HCT116 (cell line): ENCODE measurements around the gene PGD. TPM values are rescaled to one million over a fixed set of nuclear protein-coding genes. Genes with fewer than 3 reads are reported as not detected.
A peak's percentile ranks its signal among the peaks of the same experiment; 100 is the strongest.

Source experiments
- ATAC-seq: fragments of 200-7000 bp; cut with Tn5 transposase; 2 replicates; pipeline ENCODE4 v1.9.1; 2020; ENCODE audit warnings: mild to moderate bottlenecking, moderate library complexity
- BruUV-seq: library from RNA; stranded (reverse); fragments of 400-500 nt; replicated peaks from 2 replicates; lab custom pipeline; 2021; lab: Mats Ljungman, UMichigan
- CTCF ChIA-PET: fragments of 300-600 bp; sonication (Branson Sonifier 250); formaldehyde crosslinking; loops from one replicate; lab custom pipeline; 2021; ENCODE audit warnings: antibody characterized with exemption; lab: Charles Lee
- POLR2A ChIA-PET: fragments of 300-600, 350-600 bp; sonication (Branson Sonifier 250); formaldehyde crosslinking; loops from one replicate; lab custom pipeline; 2021; ENCODE audit warnings: antibody characterized with exemption; lab: Charles Lee
- RAD21 ChIA-PET, 2 experiments: fragments of 300-600 bp; sonication (Branson Sonifier 250); formaldehyde crosslinking; loops; one replicate each; lab custom pipeline; 2023; ENCODE audit warnings: low total read pairs in 2 of 2; ENCODE audit not compliant: uncharacterized antibody in 2 of 2, unreplicated experiment in 2 of 2, low non-redundant PET in 1 of 2; lab: Charles Lee
- DNase-seq: peaks from one replicate; pipeline ENCODE4 v3.0.0-alpha.2; 2010; ENCODE audit warnings: low read depth, low spot score
- H2AFZ ChIP-seq: fragments of 200-600 bp; shearing (Covaris generic), sonication (generic); 2 replicates; pipeline ENCODE4 v1.6.1; 2017; ENCODE audit warnings: low read depth, mixed run types, mixed read lengths, antibody characterized with exemption, low read length; ENCODE audit not compliant: poor library complexity, severe bottlenecking
- H3K27ac ChIP-seq: 2 replicates; pipeline ENCODE4 v1.5.1; 2012; ENCODE audit warnings: low read depth, low read length
- H3K27me3 ChIP-seq: fragments of 200-600 bp; sonication (generic); 2 replicates; pipeline ENCODE4 v1.6.1; 2016; ENCODE audit warnings: mixed run types, low read length, mixed read lengths; ENCODE audit not compliant: insufficient read depth
- H3K36me3 ChIP-seq, 2 experiments: fragments of 200-500 bp in 1 of 2; fragments of 200-600 bp in 1 of 2; sonication (Bioruptor generic) in 1 of 2; sonication (generic) in 1 of 2; 2 replicates each; pipeline versions ENCODE4 v1.5.1 to v1.6.1; 2014 to 2016; ENCODE audit warnings: low read length in 2 of 2, inconsistent platforms in 1 of 2, mixed read lengths in 1 of 2, mixed run types in 1 of 2; ENCODE audit not compliant: insufficient read depth in 2 of 2, control insufficient read depth in 1 of 2
- H3K4me1 ChIP-seq, 2 experiments: fragments of 200-600 bp in 1 of 2; sonication (generic) in 1 of 2; 2 replicates each; pipeline versions ENCODE4 v1.5.1 to v1.6.1; 2012 to 2017; ENCODE audit warnings: low read length in 2 of 2, inconsistent platforms in 1 of 2, mild to moderate bottlenecking in 1 of 2, mixed read lengths in 1 of 2, mixed run types in 1 of 2, moderate library complexity in 1 of 2; ENCODE audit not compliant: insufficient read depth in 2 of 2, control insufficient read depth in 1 of 2
- H3K4me2 ChIP-seq: fragments of 200-600 bp; sonication (generic); 2 replicates; pipeline ENCODE4 v1.6.1; 2017; ENCODE audit warnings: mixed run types, low read length, mixed read lengths
- H3K4me3 ChIP-seq, 2 experiments: fragments of 200-600 bp in 1 of 2; sonication (generic) in 1 of 2; replicated peaks in 1 of 2; 2 replicates each; pipeline ENCODE4 v1.5.1; 2011 to 2016; ENCODE audit warnings: low read length in 2 of 2, control low read depth in 1 of 2, low read depth in 1 of 2, mild to moderate bottlenecking in 1 of 2, mixed read lengths in 1 of 2, mixed run types in 1 of 2
- H3K79me2 ChIP-seq: fragments of 200-600 bp; sonication (generic); 2 replicates; pipeline ENCODE4 v1.6.1; 2017; ENCODE audit warnings: mild to moderate bottlenecking, mixed run types, low read length, moderate library complexity, mixed read lengths; ENCODE audit not compliant: insufficient read depth
- H3K9ac ChIP-seq: fragments of 200-600 bp; sonication (generic); 2 replicates; pipeline ENCODE4 v1.6.1; 2016; ENCODE audit warnings: low read length, mixed read lengths
- H3K9me2 ChIP-seq: fragments of 200-600 bp; sonication (generic), shearing (Covaris generic); 2 replicates; pipeline ENCODE4 v1.6.1; 2017; ENCODE audit warnings: mixed run types, mild to moderate bottlenecking, moderate library complexity; ENCODE audit not compliant: insufficient read depth
- H3K9me3 ChIP-seq, 2 experiments: fragments of 200-500 bp in 1 of 2; fragments of 200-600 bp in 1 of 2; sonication (Bioruptor generic) in 1 of 2; sonication (generic) in 1 of 2; 2 replicates each; pipeline ENCODE4 v1.6.1; 2014 to 2017; ENCODE audit warnings: low read length in 2 of 2, mixed read lengths in 2 of 2, inconsistent platforms in 1 of 2, low read depth in 1 of 2, mild to moderate bottlenecking in 1 of 2, mixed run types in 1 of 2, moderate library complexity in 1 of 2; ENCODE audit not compliant: control insufficient read depth in 1 of 2, insufficient read depth in 1 of 2
- H4K20me1 ChIP-seq: fragments of 200-600 bp; sonication (generic), shearing (Covaris generic); 2 replicates; pipeline ENCODE4 v1.6.1; 2017; ENCODE audit warnings: mixed run types, mild to moderate bottlenecking, moderate library complexity; ENCODE audit not compliant: insufficient read depth
- CBX3 ChIP-seq: IDR thresholded peaks from 2 replicates; pipeline ENCODE4 v1.6.1; 2012; ENCODE audit warnings: low read depth
- CEBPB ChIP-seq: IDR thresholded peaks from 2 replicates; pipeline ENCODE4 v1.6.1; 2012; ENCODE audit warnings: low read depth
- EZH2 ChIP-seq: fragments of 200-600 bp; sonication (generic); IDR thresholded peaks from 2 replicates; pipeline ENCODE4 v1.6.1; 2017; ENCODE audit warnings: antibody characterized with exemption, mixed run types
- EZH2phosphoT487 ChIP-seq: fragments of 200-600 bp; IDR thresholded peaks from 2 replicates; pipeline ENCODE4 v1.6.1; 2018; ENCODE audit warnings: antibody characterized with exemption, borderline replicate concordance
- FOSL1 ChIP-seq: IDR thresholded peaks from 2 replicates; pipeline ENCODE4 v1.6.1; 2012; ENCODE audit warnings: low read depth
- JUND ChIP-seq: IDR thresholded peaks from 2 replicates; pipeline ENCODE4 v1.6.1; 2012
- POLR2AphosphoS5 ChIP-seq: IDR thresholded peaks from 2 replicates; pipeline ENCODE4 v1.6.1; 2011; ENCODE audit warnings: mild to moderate bottlenecking, low read depth, low read length, moderate library complexity
- RAD21 ChIP-seq: IDR thresholded peaks from 2 replicates; pipeline ENCODE4 v1.6.1; 2012; ENCODE audit warnings: low read depth, mild to moderate bottlenecking
- SIN3A ChIP-seq: IDR thresholded peaks from 2 replicates; pipeline ENCODE4 v1.6.1; 2012; ENCODE audit warnings: low read depth
- SP1 ChIP-seq: IDR thresholded peaks from 2 replicates; pipeline ENCODE4 v1.6.1; 2012; ENCODE audit warnings: low read depth
- SRF ChIP-seq: IDR thresholded peaks from 2 replicates; pipeline ENCODE4 v1.6.1; 2012; ENCODE audit warnings: low read depth
- TCF7L2 ChIP-seq: IDR thresholded peaks from 2 replicates; pipeline ENCODE4 v1.7.0; 2011; ENCODE audit warnings: borderline replicate concordance, inconsistent platforms; ENCODE audit not compliant: insufficient read depth, insufficient read length; ENCODE audit errors: extremely low read depth
- YY1 ChIP-seq: IDR thresholded peaks from 2 replicates; pipeline ENCODE4 v1.6.1; 2011; ENCODE audit warnings: low read length, low read depth, moderate library complexity, mild to moderate bottlenecking; ENCODE audit not compliant: insufficient replicate concordance; ENCODE audit errors: extremely low read depth
- ZNF274 ChIP-seq: fragments of 200-500 bp; sonication (Bioruptor generic); IDR thresholded peaks from 2 replicates; pipeline ENCODE4 v1.6.1; 2014; ENCODE audit warnings: mild to moderate bottlenecking, low read depth, low read length, inconsistent platforms
- intact Hi-C: fragments of 100-400 bp; cut with micrococcal nuclease; formaldehyde crosslinking; loops from 2 replicates; pipeline ENCODE4 v1.10.0; 2022
- total RNA-seq: library from RNA; stranded (reverse); gene quantifications from one replicate; pipeline ENCODE4 v1.2.1, GENCODE V29; 2021; ENCODE audit not compliant: unreplicated experiment
- TF ChIP-seq, protein P1 (sequence below): IDR thresholded peaks from 2 replicates; pipeline ENCODE4 v1.6.1; 2012
- TF ChIP-seq, protein P2 (sequence below): IDR thresholded peaks from 2 replicates; pipeline ENCODE4 v1.6.1; 2012; ENCODE audit warnings: low read depth
- TF ChIP-seq, protein P3 (sequence below): IDR thresholded peaks from 2 replicates; pipeline ENCODE4 v1.6.1; 2011; ENCODE audit warnings: mild to moderate bottlenecking, low read length, moderate library complexity; ENCODE audit not compliant: insufficient replicate concordance; ENCODE audit errors: extremely low read depth

PGD gene
- total RNA-seq, 1 experiment from 2014 or later, result 144 TPM

DNA sequence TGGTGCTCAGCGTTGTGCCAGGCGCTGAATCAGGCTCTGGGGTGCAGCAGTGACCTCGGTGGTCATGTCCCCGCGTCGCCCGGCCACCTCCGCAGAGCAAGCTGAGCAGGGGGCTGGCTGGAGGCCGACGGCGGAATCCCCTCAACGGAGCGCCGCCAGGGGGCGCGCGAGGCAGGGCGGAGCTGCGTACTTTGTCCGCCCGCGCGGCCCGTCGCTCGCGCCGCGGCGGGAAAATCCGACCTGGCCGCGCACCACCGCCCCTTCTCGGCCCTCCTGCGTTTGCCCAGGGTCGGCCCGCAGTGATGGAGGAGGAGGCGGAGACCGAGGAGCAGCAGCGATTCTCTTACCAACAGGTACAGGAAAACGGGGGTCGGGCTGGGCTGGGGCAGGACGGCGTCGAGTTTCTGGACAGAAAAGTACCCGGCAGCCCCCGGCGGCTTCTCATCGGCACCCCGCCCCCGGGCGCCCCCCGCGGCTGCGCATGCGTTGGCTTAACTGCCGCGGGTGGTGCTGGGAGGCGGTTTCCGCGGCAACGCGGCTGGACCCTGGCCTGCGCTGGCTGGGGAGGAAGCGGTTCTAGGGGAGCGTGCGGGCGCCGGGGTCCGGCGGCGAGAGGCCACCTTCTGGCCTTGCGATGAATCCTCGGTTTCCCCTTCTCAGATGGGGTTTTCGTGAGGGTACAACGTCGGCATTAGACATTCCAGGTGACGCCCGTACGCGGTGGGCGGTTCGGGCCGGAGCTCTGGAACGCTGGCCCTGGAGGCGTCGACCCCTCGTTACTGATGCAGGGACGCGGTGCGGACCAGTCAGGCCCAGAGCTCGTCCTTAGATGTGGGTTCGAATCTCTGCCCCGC lies 31.6 kb downstream of the PGD start, which contains the start of gene CENPS:
Gene CENPS (plus strand): TSS at position 218 of the 854 bp plus-strand sequence. CDS start 85 bp downstream, at position 303.
- RAD21 ChIA-PET, result interaction anchor here (0.6 to 1.2 kb wide), 4 partner anchors 29 to 437 kb away, joined by 3 to 5 read pairs (median 3); no protein-coding TSS in a partner anchor
- Histone ChIP-seq H3K4me1 (peaks cover 2 to 19% of the 10 kb centered on the region in 2 experiments; a peak in 3 of 4 replicates), H3K4me3 (peak within 1 kb of the TSS; percentile 67 to 90), H3K79me2 (peaks cover 8% of the 10 kb centered on the region; the same call in 1 of the 2 replicates), H3K27me3 (no peaks in the 10 kb centered on the region), H4K20me1 (no peaks in the 10 kb centered on the region), H3K9ac (peak within 1 kb of the TSS; percentile 92), H3K4me2 (peak within 1 kb of the TSS; percentile 81), H3K9me2 (no peaks in the 10 kb centered on the region), H3K27ac (peak within 1 kb of the TSS; percentile 66), H3K9me3 (no peaks in the 10 kb centered on the region), H3K36me3 (no peaks in the 10 kb centered on the region), H2AFZ (peak within 1 kb of the TSS; percentile 32)
- intact Hi-C loops, result loop anchor here (1.0 kb wide), 1 partner anchor 64 kb away; no protein-coding TSS in a partner anchor
- BruUV-seq, result no TSS peak
- peak; percentile 68 for DNase-seq
- ATAC-seq, result peak; percentile 86
- CTCF ChIA-PET, result interaction anchor here (0.7 to 2.2 kb wide), 11 partner anchors 24 to 437 kb away, joined by 3 to 25 read pairs (median 3); partner anchors contain the start of gene PGD
- POLR2A ChIA-PET, result interaction anchor here (1.1 to 1.2 kb wide), 3 partner anchors 21 to 63 kb away, joined by 3 to 7 read pairs (median 3); no protein-coding TSS in a partner anchor
- TF ChIP-seq, protein P1, sequence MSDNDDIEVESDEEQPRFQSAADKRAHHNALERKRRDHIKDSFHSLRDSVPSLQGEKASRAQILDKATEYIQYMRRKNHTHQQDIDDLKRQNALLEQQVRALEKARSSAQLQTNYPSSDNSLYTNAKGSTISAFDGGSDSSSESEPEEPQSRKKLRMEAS, result peak; percentile 100
- TF ChIP-seq SP1 (peak; percentile 62; the same call in 1 of the 2 replicates), ZNF274 (no peak), TCF7L2 (peak; percentile 40), CBX3 (peak; percentile 93), SRF (no peak), FOSL1 (no peak), CEBPB (no peak), YY1 (peak; percentile 73), EZH2phosphoT487 (no peak), EZH2 (no peak), RAD21 (peak; percentile 76), JUND (no peak), SIN3A (peak; percentile 85), POLR2AphosphoS5 (peak; percentile 88)
- TF ChIP-seq, protein P2, sequence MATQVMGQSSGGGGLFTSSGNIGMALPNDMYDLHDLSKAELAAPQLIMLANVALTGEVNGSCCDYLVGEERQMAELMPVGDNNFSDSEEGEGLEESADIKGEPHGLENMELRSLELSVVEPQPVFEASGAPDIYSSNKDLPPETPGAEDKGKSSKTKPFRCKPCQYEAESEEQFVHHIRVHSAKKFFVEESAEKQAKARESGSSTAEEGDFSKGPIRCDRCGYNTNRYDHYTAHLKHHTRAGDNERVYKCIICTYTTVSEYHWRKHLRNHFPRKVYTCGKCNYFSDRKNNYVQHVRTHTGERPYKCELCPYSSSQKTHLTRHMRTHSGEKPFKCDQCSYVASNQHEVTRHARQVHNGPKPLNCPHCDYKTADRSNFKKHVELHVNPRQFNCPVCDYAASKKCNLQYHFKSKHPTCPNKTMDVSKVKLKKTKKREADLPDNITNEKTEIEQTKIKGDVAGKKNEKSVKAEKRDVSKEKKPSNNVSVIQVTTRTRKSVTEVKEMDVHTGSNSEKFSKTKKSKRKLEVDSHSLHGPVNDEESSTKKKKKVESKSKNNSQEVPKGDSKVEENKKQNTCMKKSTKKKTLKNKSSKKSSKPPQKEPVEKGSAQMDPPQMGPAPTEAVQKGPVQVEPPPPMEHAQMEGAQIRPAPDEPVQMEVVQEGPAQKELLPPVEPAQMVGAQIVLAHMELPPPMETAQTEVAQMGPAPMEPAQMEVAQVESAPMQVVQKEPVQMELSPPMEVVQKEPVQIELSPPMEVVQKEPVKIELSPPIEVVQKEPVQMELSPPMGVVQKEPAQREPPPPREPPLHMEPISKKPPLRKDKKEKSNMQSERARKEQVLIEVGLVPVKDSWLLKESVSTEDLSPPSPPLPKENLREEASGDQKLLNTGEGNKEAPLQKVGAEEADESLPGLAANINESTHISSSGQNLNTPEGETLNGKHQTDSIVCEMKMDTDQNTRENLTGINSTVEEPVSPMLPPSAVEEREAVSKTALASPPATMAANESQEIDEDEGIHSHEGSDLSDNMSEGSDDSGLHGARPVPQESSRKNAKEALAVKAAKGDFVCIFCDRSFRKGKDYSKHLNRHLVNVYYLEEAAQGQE, result no peak
- TF ChIP-seq, protein P3, sequence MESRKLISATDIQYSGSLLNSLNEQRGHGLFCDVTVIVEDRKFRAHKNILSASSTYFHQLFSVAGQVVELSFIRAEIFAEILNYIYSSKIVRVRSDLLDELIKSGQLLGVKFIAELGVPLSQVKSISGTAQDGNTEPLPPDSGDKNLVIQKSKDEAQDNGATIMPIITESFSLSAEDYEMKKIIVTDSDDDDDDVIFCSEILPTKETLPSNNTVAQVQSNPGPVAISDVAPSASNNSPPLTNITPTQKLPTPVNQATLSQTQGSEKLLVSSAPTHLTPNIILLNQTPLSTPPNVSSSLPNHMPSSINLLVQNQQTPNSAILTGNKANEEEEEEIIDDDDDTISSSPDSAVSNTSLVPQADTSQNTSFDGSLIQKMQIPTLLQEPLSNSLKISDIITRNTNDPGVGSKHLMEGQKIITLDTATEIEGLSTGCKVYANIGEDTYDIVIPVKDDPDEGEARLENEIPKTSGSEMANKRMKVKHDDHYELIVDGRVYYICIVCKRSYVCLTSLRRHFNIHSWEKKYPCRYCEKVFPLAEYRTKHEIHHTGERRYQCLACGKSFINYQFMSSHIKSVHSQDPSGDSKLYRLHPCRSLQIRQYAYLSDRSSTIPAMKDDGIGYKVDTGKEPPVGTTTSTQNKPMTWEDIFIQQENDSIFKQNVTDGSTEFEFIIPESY, result peak; percentile 85
